Measurements from ENCODE around the gene HOMER2. TPM values are rescaled to one million over a fixed set of nuclear protein-coding genes. Genes with fewer than 3 reads are reported as not detected.

The HOMER2 gene
- total RNA-seq, 1 donor from 2014 or later = 21.0 TPM

DNA sequence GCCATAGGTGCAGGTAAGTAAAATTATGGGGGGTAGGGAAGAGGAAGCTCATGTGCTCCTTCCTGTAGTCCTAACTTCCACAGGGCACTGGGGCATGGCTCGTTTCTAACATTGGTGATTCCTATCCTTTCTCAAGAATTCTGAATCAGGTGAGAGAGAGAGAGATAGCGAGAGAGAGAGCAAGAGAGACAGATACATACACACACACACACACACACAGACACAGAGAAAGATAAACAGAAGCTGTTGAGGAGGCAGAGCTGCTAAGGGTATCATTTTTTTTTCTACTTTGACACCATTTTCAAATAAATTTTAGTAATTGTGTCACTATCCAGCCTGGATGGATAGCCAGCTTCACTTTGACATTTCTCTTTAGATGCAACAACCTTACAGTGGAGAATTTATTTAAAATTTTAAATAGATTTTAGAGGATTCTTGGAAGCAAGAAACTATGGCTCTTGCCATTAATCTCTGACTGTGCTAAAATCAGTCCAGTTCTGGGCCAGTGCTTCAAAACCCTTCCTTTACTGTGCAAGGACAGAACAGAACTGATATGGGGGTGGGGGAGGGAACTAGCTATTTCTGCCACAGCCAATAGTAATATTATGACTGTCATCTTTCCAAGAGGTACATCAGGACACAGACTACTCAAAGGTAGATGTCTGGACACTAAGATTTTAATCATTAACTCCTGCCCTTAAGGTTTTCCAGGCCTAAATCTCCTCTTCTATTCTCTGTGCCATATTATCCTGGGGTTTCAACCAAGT, 18.9 kb upstream of the HOMER2 start:
- H3K4me1 Mint-ChIP-seq (ENCODE audit: low read depth) = peaks cover 12% of the 10 kb centered on the region
- TF ChIP-seq, protein P1, sequence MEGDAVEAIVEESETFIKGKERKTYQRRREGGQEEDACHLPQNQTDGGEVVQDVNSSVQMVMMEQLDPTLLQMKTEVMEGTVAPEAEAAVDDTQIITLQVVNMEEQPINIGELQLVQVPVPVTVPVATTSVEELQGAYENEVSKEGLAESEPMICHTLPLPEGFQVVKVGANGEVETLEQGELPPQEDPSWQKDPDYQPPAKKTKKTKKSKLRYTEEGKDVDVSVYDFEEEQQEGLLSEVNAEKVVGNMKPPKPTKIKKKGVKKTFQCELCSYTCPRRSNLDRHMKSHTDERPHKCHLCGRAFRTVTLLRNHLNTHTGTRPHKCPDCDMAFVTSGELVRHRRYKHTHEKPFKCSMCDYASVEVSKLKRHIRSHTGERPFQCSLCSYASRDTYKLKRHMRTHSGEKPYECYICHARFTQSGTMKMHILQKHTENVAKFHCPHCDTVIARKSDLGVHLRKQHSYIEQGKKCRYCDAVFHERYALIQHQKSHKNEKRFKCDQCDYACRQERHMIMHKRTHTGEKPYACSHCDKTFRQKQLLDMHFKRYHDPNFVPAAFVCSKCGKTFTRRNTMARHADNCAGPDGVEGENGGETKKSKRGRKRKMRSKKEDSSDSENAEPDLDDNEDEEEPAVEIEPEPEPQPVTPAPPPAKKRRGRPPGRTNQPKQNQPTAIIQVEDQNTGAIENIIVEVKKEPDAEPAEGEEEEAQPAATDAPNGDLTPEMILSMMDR (IDR thresholded peaks at IDR 0.05; ENCODE audit: unreplicated experiment) = no peak
- no peak overlapping the region for H3K27ac Mint-ChIP-seq
- no peak overlapping the region for H3K4me3 Mint-ChIP-seq (ENCODE audit: low read depth)
- no peaks in the 10 kb centered on the region for H3K9me3 Mint-ChIP-seq (ENCODE audit: low read depth)
- no peaks in the 10 kb centered on the region for H3K36me3 Mint-ChIP-seq (ENCODE audit: insufficient read depth)
- H3K27me3 Mint-ChIP-seq = no peaks in the 10 kb centered on the region
- DNase-seq (ENCODE audit: low spot score, unreplicated experiment) = no peak

DNA sequence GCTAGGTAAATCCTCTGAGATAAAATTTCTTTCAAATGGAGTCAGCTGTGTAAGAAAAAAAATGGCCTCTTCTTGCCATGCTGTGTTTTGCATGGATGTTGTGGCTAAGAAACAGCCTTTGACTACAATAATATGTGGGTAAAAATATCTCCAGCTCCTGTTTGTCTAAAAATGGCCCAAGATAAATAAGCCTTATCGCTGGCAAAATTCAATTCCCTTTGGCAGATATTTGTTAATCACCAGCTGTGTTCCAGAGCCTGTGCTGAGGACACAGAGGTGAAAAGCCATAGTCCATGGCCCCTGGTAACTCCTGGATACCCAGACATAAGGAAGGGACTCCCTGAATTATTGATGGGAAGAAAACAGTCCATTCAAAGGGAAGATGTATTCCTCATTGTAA, 18.2 kb upstream of the HOMER2 start:
- Mint-ChIP-seq H3K4me1 (ENCODE audit: low read depth) (peaks cover 12% of the 10 kb centered on the region), H3K27me3 (no peaks in the 10 kb centered on the region), H3K4me3 (ENCODE audit: low read depth) (no peak overlapping the region), H3K36me3 (ENCODE audit: insufficient read depth) (no peaks in the 10 kb centered on the region), H3K9me3 (ENCODE audit: low read depth) (no peaks in the 10 kb centered on the region), H3K27ac (no peak overlapping the region)
- TF ChIP-seq, protein P1 (IDR thresholded peaks at IDR 0.05; ENCODE audit: unreplicated experiment) = no peak
- DNase-seq (ENCODE audit: low spot score, unreplicated experiment) = no peak

DNA sequence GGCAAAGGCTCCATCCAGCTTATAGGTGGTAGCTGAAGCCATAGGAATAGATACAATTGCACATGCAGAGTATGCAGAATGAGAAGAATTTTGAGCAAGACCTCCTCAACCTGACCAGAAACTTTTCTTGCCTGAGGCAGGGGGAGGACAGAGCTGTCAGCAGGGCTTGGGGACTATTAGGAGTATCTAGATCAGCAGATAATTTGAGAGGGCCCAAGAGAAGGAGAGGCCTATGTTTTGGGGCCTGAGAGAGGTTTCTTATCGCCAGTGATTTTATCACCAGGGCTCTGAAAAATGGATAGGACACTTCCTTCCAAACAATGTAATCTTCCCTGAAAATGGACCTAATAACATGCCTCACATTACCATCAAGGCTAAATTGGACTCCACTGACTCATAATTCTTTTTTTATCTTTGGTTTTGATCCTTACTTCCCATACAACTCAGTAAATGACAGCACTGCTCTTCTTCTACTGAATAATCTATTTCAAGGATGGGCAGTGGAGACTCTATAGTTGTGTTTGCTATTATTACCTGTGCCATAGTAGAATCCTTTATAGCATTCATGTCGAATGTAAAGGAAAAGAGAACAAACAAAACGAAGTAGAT, 17.7 kb upstream of the HOMER2 start:
- DNase-seq (ENCODE audit: low spot score, unreplicated experiment) = no peak
- Mint-ChIP-seq H3K27me3 (no peaks in the 10 kb centered on the region), H3K4me3 (ENCODE audit: low read depth) (no peak overlapping the region), H3K36me3 (ENCODE audit: insufficient read depth) (no peaks in the 10 kb centered on the region), H3K9me3 (ENCODE audit: low read depth) (no peaks in the 10 kb centered on the region), H3K4me1 (ENCODE audit: low read depth) (peaks cover 12% of the 10 kb centered on the region), H3K27ac (no peak overlapping the region)
- TF ChIP-seq, protein P1 (IDR thresholded peaks at IDR 0.05; ENCODE audit: unreplicated experiment) = no peak

DNA sequence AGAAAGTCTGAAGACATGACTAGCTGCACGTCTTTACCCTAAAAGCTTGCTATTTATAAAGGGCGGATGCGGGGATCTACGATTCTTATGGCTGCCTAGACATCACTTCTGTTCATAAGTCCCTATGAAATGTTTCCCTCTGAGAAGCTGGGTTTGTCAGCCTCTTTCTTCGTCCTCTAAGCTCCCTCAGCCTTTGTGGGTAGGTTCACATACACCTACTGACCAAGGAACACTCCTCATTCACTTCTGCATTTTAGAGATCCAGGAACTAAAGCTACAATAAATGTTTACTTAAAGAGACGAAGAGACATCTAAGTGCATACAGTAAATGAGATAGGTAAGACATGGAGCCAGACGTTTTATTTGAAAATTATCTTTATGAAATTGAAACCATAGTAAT, 16.8 kb upstream of the HOMER2 start:
- no peaks in the 10 kb centered on the region for H3K36me3 Mint-ChIP-seq (ENCODE audit: insufficient read depth)
- no peaks in the 10 kb centered on the region for H3K27me3 Mint-ChIP-seq
- no peak for DNase-seq (ENCODE audit: low spot score, unreplicated experiment)
- TF ChIP-seq, protein P1 (IDR thresholded peaks at IDR 0.05; ENCODE audit: unreplicated experiment) = no peak
- no peaks in the 10 kb centered on the region for H3K9me3 Mint-ChIP-seq (ENCODE audit: low read depth)
- no peak overlapping the region for H3K27ac Mint-ChIP-seq
- H3K4me1 Mint-ChIP-seq (ENCODE audit: low read depth) = peaks cover 12% of the 10 kb centered on the region
- no peak overlapping the region for H3K4me3 Mint-ChIP-seq (ENCODE audit: low read depth)

DNA sequence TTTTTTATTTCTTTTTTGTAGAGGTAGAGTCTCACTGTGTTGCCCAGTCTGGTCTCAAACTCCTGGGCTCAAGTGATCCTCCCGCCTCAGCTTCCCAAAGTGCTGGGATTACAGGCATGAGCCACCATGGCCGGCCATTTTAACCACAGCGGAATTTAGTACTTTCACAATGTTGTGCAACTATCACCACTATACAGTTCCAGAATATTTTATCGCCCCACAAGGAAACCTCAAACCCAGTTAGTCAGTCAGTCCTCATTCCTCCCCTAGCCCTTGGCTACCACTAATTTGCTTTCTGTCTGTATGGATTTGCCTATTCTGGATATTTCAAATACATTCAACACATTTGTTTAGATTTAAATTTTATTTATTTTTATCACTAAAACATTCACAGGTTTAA, 15.5 kb upstream of the HOMER2 start:
- Mint-ChIP-seq H3K27me3 (no peaks in the 10 kb centered on the region), H3K4me3 (ENCODE audit: low read depth) (no peak overlapping the region), H3K36me3 (ENCODE audit: insufficient read depth) (no peaks in the 10 kb centered on the region), H3K9me3 (ENCODE audit: low read depth) (no peaks in the 10 kb centered on the region), H3K4me1 (ENCODE audit: low read depth) (peaks cover 12% of the 10 kb centered on the region), H3K27ac (no peak overlapping the region)
- TF ChIP-seq, protein P1 (IDR thresholded peaks at IDR 0.05; ENCODE audit: unreplicated experiment) = no peak
- DNase-seq (ENCODE audit: low spot score, unreplicated experiment) = no peak
